Gastrocnemius medialis (tissue), 4 donors: ENCODE data around the gene NOTCH4. TPM values are rescaled to one million over a fixed set of nuclear protein-coding genes. Genes with fewer than 3 reads are reported as not detected.
"Not testable (repeated sequence)": the region's sequence is repeated elsewhere in the genome, so short reads cannot be mapped to it uniquely, and the experiment has no call there.

Source experiments
- ATAC-seq, 2 donors: fragments of 150-250 bp; one replicate each; pipeline ENCODE4 v1.9.1; 2016
- DNase-seq, 2 donors: peaks; one replicate each; pipeline ENCODE4 v3.0.0-alpha.2; 2019
- H3K27ac ChIP-seq, 4 donors: fragments of 200-600 bp; sonication (generic); 1 replicate in 1 of 4; 2 replicates in 3 of 4; pipeline ENCODE4 v1.5.1; 2016 to 2018; ENCODE audit warnings: mild to moderate bottlenecking in 2 of 4, moderate library complexity in 1 of 4
- H3K27me3 ChIP-seq, 3 donors: fragments of 200-600 bp; sonication (generic) in 2 of 3; 1 replicate in 1 of 3; 2 replicates in 2 of 3; pipeline versions ENCODE4 v1.5.1 to v1.6.0; 2016 to 2019; ENCODE audit warnings: mild to moderate bottlenecking in 1 of 3, moderate library complexity in 1 of 3
- H3K36me3 ChIP-seq, 2 donors: fragments of 200-600 bp; sonication (generic) in 1 of 2; one replicate each; pipeline ENCODE4 v1.5.1; 2017 to 2018
- H3K4me1 ChIP-seq, 2 donors: fragments of 200-600 bp; sonication (generic) in 1 of 2; one replicate each; pipeline ENCODE4 v1.5.1; 2016 to 2017; ENCODE audit warnings: mild to moderate bottlenecking in 2 of 2
- H3K4me3 ChIP-seq, 4 donors: fragments of 200-600 bp; sonication (generic) in 3 of 4; 1 replicate in 1 of 4; 2 replicates in 3 of 4; pipeline ENCODE4 v1.5.1; 2016 to 2019; ENCODE audit warnings: mild to moderate bottlenecking in 2 of 4
- H3K9me3 ChIP-seq, 3 donors: fragments of 200-600 bp; sonication (generic) in 2 of 3; 1 replicate in 1 of 3; 2 replicates in 2 of 3; pipeline ENCODE4 v1.5.1; 2016 to 2019
- POLR2A ChIP-seq, 2 donors: fragments of 450-650 bp; IDR thresholded peaks; one replicate each; pipeline ENCODE4 v1.6.1; 2017; ENCODE audit warnings: antibody characterized with exemption in 2 of 2, mild to moderate bottlenecking in 2 of 2, moderate library complexity in 2 of 2
- in situ Hi-C, 4 donors: fragments of 200-750 bp; cut with MboI; loops; one replicate each; pipeline versions ENCODE4 v1.15.0 to v1.8.0; 2017; ENCODE audit warnings: low sequenced_read_pairs in 4 of 4
- intact Hi-C: fragments of 100-400 bp; cut with DNase I; formaldehyde crosslinking; loops from one replicate; pipeline ENCODE4 v1.15.1; 2023; ENCODE audit warnings: low total_unique reads
- total RNA-seq, 4 donors: library from RNA; depleted of rRNA; stranded (reverse); fragments of >200 nt; gene quantifications; one replicate each; pipeline versions ENCODE4 v1.1.0 to v1.2.3, GENCODE V29; 2016
- TF ChIP-seq, protein P1 (sequence below), 5 experiments: fragments of 450-650 bp in 3 of 5; fragments of 200-600 bp in 2 of 5; sonication (generic) in 2 of 5; IDR thresholded peaks in 4 of 5; conservative IDR thresholded peaks in 1 of 5; 1 replicate in 4 of 5; 2 replicates in 1 of 5; pipeline ENCODE4 v1.5.1; 2016 to 2019; ENCODE audit warnings: antibody characterized with exemption in 5 of 5, mild to moderate bottlenecking in 3 of 5, moderate library complexity in 3 of 5

Gene NOTCH4
- total RNA-seq, 4 donors from 2014 or later: 6.8 to 21.1 (median 14.8) TPM

DNA sequence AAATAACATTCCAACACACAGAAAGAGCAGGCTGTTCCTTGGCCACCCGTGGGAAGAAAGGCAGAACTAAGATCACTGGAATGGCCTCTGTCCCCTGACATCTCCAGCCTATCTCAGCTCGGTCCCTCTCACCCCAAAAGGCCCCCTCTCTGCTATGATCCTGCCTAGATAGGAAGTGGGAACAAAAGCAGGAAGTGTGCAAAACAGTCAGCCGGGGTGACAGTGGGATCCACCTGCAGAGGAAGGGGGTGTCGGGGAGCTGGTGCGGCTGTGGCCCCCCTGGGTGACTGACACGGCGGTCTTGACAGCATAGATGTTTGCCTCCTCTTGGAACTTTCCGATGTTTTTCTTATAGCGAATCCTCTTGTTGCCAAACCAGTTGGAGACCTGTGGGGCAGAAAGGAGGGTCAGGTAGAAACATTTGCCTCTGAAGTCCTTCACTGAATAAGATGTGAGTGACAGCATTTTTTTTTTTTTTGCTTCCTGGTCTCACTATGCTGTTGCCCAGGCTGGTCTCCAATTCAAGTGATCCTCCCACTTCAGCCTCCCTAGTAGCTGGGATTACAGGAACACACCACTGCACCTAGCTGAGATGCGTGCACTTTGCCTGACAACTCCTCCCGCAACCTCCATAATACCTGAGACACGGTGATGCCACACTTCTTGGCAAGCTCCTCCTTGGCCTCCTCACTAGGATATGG is 36.7 kb downstream of the NOTCH4 start:
- peaks cover 0 to 5% of the 10 kb centered on the region in 2 donors for H3K36me3 ChIP-seq
- H3K4me3 ChIP-seq: no peak overlapping the region
- ATAC-seq (no peak), DNase-seq (no peak)
- H3K4me1 ChIP-seq: peaks cover 39 to 46% of the 10 kb centered on the region in 2 donors
- intact Hi-C loops (no loop called here), in situ Hi-C loops (loop anchor here in 3 of 4 donors (25.0 kb wide), 6 partner anchors 225 to 1575 kb away; partner anchors contain the start of genes BRD2 (in 3 of the 3), HLA-DMA (in 3 of the 3), APOM (in 2 of the 3) and BAG6 (in 2 of the 3))
- H3K27ac ChIP-seq: peak overlapping the region; percentile 82 to 99 (median 92)
- TF ChIP-seq, protein P1, sequence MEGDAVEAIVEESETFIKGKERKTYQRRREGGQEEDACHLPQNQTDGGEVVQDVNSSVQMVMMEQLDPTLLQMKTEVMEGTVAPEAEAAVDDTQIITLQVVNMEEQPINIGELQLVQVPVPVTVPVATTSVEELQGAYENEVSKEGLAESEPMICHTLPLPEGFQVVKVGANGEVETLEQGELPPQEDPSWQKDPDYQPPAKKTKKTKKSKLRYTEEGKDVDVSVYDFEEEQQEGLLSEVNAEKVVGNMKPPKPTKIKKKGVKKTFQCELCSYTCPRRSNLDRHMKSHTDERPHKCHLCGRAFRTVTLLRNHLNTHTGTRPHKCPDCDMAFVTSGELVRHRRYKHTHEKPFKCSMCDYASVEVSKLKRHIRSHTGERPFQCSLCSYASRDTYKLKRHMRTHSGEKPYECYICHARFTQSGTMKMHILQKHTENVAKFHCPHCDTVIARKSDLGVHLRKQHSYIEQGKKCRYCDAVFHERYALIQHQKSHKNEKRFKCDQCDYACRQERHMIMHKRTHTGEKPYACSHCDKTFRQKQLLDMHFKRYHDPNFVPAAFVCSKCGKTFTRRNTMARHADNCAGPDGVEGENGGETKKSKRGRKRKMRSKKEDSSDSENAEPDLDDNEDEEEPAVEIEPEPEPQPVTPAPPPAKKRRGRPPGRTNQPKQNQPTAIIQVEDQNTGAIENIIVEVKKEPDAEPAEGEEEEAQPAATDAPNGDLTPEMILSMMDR (IDR thresholded peaks at IDR 0.05 in 4 of 5, conservative IDR thresholded peaks at IDR 0.05 in 1 of 5): no peak
- no peak for TF ChIP-seq POLR2A (IDR thresholded peaks at IDR 0.05)
- no peaks in the 10 kb centered on the region for H3K27me3 ChIP-seq
- H3K9me3 ChIP-seq: no peaks in the 10 kb centered on the region

- H3K9me3 ChIP-seq, DNase-seq, ATAC-seq, intact Hi-C loops, H3K4me3 ChIP-seq, H3K27me3 ChIP-seq, H3K36me3 ChIP-seq: not testable (repeated sequence)
- peak overlapping the region; percentile 82 to 99 (median 92) for H3K27ac ChIP-seq
- H3K4me1 ChIP-seq: peaks cover 39 to 51% of the 10 kb centered on the region in 2 donors
- in situ Hi-C loops: loop anchor here in 3 of 4 donors (25.0 kb wide), 6 partner anchors 224 to 1574 kb away; partner anchors contain the start of genes BRD2 (in 3 of the 3), HLA-DMA (in 3 of the 3), APOM (in 2 of the 3) and BAG6 (in 2 of the 3)
Observed at GRCh38 chr6:32186151-32186840, 37.6 kb downstream of the NOTCH4 start.

DNA sequence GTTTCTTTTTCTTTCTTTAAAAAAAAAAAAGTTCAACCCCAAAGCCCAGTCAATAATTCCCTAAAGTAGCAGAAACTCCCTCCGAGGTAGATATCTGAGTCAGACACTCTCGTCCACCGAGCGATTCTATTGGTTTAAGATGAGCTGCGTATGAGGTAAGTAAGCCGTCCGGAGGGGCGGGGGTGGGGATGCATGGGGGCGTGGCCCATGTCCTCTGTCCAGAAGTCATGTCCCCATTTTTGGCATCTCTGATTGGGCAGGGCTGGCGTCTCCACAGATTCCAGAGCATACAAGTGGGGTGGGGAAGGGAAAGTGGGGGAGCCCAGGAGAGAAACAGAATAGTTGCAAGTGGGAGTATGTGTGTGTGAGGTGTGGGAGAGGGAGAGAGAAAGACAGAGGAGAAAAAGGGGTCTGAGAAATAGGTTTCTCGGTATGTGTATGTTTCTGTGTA is 38.2 kb downstream of the NOTCH4 start:
- in situ Hi-C loops: loop anchor here in 3 of 4 donors (25.0 kb wide), 6 partner anchors 223 to 1573 kb away; partner anchors contain the start of genes BRD2 (in 3 of the 3), HLA-DMA (in 3 of the 3), APOM (in 2 of the 3) and BAG6 (in 2 of the 3)
- H3K36me3 ChIP-seq: peaks cover 0 to 13% of the 10 kb centered on the region in 2 donors

GRCh38 chr6:32184084-32184640 is 39.7 kb downstream of the NOTCH4 start, which contains the start of gene AGER:
Gene AGER (minus strand): TSS chr6:32184253. CDS start chr6:32184222, 31 bp downstream.
- intact Hi-C loops: no loop called here
- peak within 1 kb of the TSS; percentile 82 to 99 (median 92) for H3K27ac ChIP-seq
- no peak for DNase-seq
- no peak within 1 kb of the TSS for H3K4me3 ChIP-seq
- in situ Hi-C loops: loop anchor here in 3 of 4 donors (25.0 kb wide), 6 partner anchors 222 to 1572 kb away; partner anchors contain the start of genes BRD2 (in 3 of the 3), HLA-DMA (in 3 of the 3), APOM (in 2 of the 3) and BAG6 (in 2 of the 3)
- H3K9me3 ChIP-seq: no peaks in the 10 kb centered on the region
- ATAC-seq: no peak
- H3K36me3 ChIP-seq: peaks cover 0 to 24% of the 10 kb centered on the region in 2 donors
- H3K27me3 ChIP-seq: no peaks in the 10 kb centered on the region
- TF ChIP-seq, protein P1 (IDR thresholded peaks at IDR 0.05 in 4 of 5, conservative IDR thresholded peaks at IDR 0.05 in 1 of 5): no peak
- TF ChIP-seq POLR2A (IDR thresholded peaks at IDR 0.05): no peak
- H3K4me1 ChIP-seq: peaks cover 35 to 55% of the 10 kb centered on the region in 2 donors

More for the DNA sequence above, 38.2 kb downstream of the NOTCH4 start:
- H3K27me3 ChIP-seq, H3K9me3 ChIP-seq, intact Hi-C loops: not testable (repeated sequence)
- ATAC-seq: peak; percentile 85 to 86
- peaks cover 33 to 47% of the 10 kb centered on the region in 2 donors for H3K4me1 ChIP-seq
- H3K27ac ChIP-seq: peak overlapping the region; percentile 82 to 99 (median 92)
- H3K4me3 ChIP-seq: peak overlapping the region in 1 of 4 donors; percentile 4
- DNase-seq: peak; percentile 84 to 93

DNA sequence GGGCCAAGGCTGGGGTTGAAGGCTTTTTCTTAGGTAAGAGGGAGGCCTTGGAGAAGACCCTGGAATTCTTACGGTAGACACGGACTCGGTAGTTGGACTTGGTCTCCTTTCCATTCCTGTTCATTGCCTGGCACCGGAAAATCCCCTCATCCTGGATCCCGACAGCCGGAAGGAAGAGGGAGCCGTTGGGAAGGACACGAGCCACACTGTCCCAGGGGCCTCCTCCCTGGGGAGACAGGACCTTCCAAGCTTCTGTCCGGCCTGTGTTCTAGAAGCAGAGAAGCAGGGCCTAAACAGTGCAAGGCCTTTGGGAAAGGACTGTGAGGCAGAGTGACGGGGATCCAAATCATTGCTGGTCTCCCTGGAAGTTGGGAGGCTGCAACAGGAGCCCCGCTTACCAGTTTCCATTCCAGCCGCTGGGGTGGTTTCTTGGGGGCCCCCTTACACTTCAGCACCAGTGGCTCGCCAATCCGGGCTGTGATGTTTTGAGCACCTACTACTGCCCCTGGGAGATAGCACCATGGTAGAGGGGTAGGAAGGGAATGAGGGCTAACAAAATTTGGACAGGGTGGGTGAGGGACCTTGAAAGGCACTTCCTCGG is 40.3 kb downstream of the NOTCH4 start:
- Histone ChIP-seq H3K36me3 (peaks cover 0 to 24% of the 10 kb centered on the region in 2 donors), H3K27me3 (no peaks in the 10 kb centered on the region), H3K27ac (peak overlapping the region; percentile 62 to 99 (median 83)), H3K9me3 (no peaks in the 10 kb centered on the region), H3K4me1 (peaks cover 35 to 55% of the 10 kb centered on the region in 2 donors), H3K4me3 (no peak overlapping the region)
- no peak for TF ChIP-seq POLR2A (IDR thresholded peaks at IDR 0.05)
- TF ChIP-seq, protein P1 (IDR thresholded peaks at IDR 0.05 in 4 of 5, conservative IDR thresholded peaks at IDR 0.05 in 1 of 5): no peak
- in situ Hi-C loops (loop anchor here in 3 of 4 donors (25.0 kb wide), 6 partner anchors 221 to 1571 kb away; partner anchors contain the start of genes BRD2 (in 3 of the 3), HLA-DMA (in 3 of the 3), APOM (in 2 of the 3) and BAG6 (in 2 of the 3)), intact Hi-C loops (no loop called here)
- DNase-seq (no peak), ATAC-seq (no peak)
